ENCODE results near the gene PINLYP.

The PINLYP gene

GRCh38 chr19:43561139-43561970 is 14.2 kb upstream of the PINLYP start:
- no peak for TF ChIP-seq SUZ12 (IDR thresholded peaks at IDR 0.05; ENCODE audit: extremely low read depth, insufficient read depth, insufficient read length)
- no peak for TF ChIP-seq YY1 (IDR thresholded peaks at IDR 0.05; ENCODE audit: insufficient read depth, insufficient read length)
- no peak for TF ChIP-seq ZNF274 (IDR thresholded peaks at IDR 0.05; ENCODE audit: low read depth, low read length)
- H3K4me1 ChIP-seq (ENCODE audit: insufficient read depth, insufficient read length): peaks cover 4% of the 10 kb centered on the region
- H3K4me3 ChIP-seq (ENCODE audit: insufficient read length, low read depth): no peak overlapping the region
- DNase-seq (ENCODE audit: low read depth, low spot score): no peak
- H3K36me3 ChIP-seq (ENCODE audit: insufficient read depth, insufficient read length, low read length): peaks cover 32% of the 10 kb centered on the region
- no peaks in the 10 kb centered on the region for H3K9me3 ChIP-seq (ENCODE audit: insufficient read depth, low read length)
- no peak overlapping the region for H3K9ac ChIP-seq (ENCODE audit: insufficient read length, low read depth)
- H3K27me3 ChIP-seq (ENCODE audit: insufficient read depth, insufficient read length): no peaks in the 10 kb centered on the region

- TF ChIP-seq SUZ12 (IDR thresholded peaks at IDR 0.05; ENCODE audit: extremely low read depth, insufficient read depth, insufficient read length) (no peak), ZNF274 (IDR thresholded peaks at IDR 0.05; ENCODE audit: low read depth, low read length) (no peak), YY1 (IDR thresholded peaks at IDR 0.05; ENCODE audit: insufficient read depth, insufficient read length) (no peak)
- DNase-seq (ENCODE audit: low read depth, low spot score): no peak
- H3K4me3 ChIP-seq (ENCODE audit: insufficient read length, low read depth): no peak overlapping the region
- H3K36me3 ChIP-seq (ENCODE audit: insufficient read depth, insufficient read length, low read length): peaks cover 32% of the 10 kb centered on the region
- H3K27me3 ChIP-seq (ENCODE audit: insufficient read depth, insufficient read length): no peaks in the 10 kb centered on the region
- no peaks in the 10 kb centered on the region for H3K9me3 ChIP-seq (ENCODE audit: insufficient read depth, low read length)
- H3K9ac ChIP-seq (ENCODE audit: insufficient read length, low read depth): no peak overlapping the region
- peaks cover 4% of the 10 kb centered on the region for H3K4me1 ChIP-seq (ENCODE audit: insufficient read depth, insufficient read length)
Measured at GRCh38 chr19:43562226-43562697, 13.3 kb upstream of the PINLYP start.

GRCh38 chr19:43562698-43563241 is 12.8 kb upstream of the PINLYP start:
- Histone ChIP-seq H3K9ac (ENCODE audit: insufficient read length, low read depth) (no peak overlapping the region), H3K36me3 (ENCODE audit: insufficient read depth, insufficient read length, low read length) (peaks cover 32% of the 10 kb centered on the region), H3K4me1 (ENCODE audit: insufficient read depth, insufficient read length) (peaks cover 4% of the 10 kb centered on the region), H3K9me3 (ENCODE audit: insufficient read depth, low read length) (no peaks in the 10 kb centered on the region), H3K27me3 (ENCODE audit: insufficient read depth, insufficient read length) (no peaks in the 10 kb centered on the region), H3K4me3 (ENCODE audit: insufficient read length, low read depth) (no peak overlapping the region)
- no peak for DNase-seq (ENCODE audit: low read depth, low spot score)
- no peak for TF ChIP-seq ZNF274 (IDR thresholded peaks at IDR 0.05; ENCODE audit: low read depth, low read length)
- no peak for TF ChIP-seq SUZ12 (IDR thresholded peaks at IDR 0.05; ENCODE audit: extremely low read depth, insufficient read depth, insufficient read length)
- TF ChIP-seq YY1 (IDR thresholded peaks at IDR 0.05; ENCODE audit: insufficient read depth, insufficient read length): no peak

GRCh38 chr19:43563816-43564457 is 11.7 kb upstream of the PINLYP start:
- TF ChIP-seq SUZ12 (IDR thresholded peaks at IDR 0.05; ENCODE audit: extremely low read depth, insufficient read depth, insufficient read length) (no peak), ZNF274 (IDR thresholded peaks at IDR 0.05; ENCODE audit: low read depth, low read length) (no peak), YY1 (IDR thresholded peaks at IDR 0.05; ENCODE audit: insufficient read depth, insufficient read length) (no peak)
- peaks cover 4% of the 10 kb centered on the region for H3K4me1 ChIP-seq (ENCODE audit: insufficient read depth, insufficient read length)
- no peak overlapping the region for H3K9ac ChIP-seq (ENCODE audit: insufficient read length, low read depth)
- no peaks in the 10 kb centered on the region for H3K9me3 ChIP-seq (ENCODE audit: insufficient read depth, low read length)
- H3K36me3 ChIP-seq (ENCODE audit: insufficient read depth, insufficient read length, low read length): peaks cover 30% of the 10 kb centered on the region
- no peak overlapping the region for H3K4me3 ChIP-seq (ENCODE audit: insufficient read length, low read depth)
- DNase-seq (ENCODE audit: low read depth, low spot score): no peak
- H3K27me3 ChIP-seq (ENCODE audit: insufficient read depth, insufficient read length): no peaks in the 10 kb centered on the region

- DNase-seq (ENCODE audit: low read depth, low spot score): no peak
- Histone ChIP-seq H3K4me3 (ENCODE audit: insufficient read length, low read depth) (no peak overlapping the region), H3K9me3 (ENCODE audit: insufficient read depth, low read length) (no peaks in the 10 kb centered on the region), H3K9ac (ENCODE audit: insufficient read length, low read depth) (no peak overlapping the region), H3K4me1 (ENCODE audit: insufficient read depth, insufficient read length) (peaks cover 4% of the 10 kb centered on the region), H3K36me3 (ENCODE audit: insufficient read depth, insufficient read length, low read length) (peaks cover 29% of the 10 kb centered on the region), H3K27me3 (ENCODE audit: insufficient read depth, insufficient read length) (no peaks in the 10 kb centered on the region)
- TF ChIP-seq SUZ12 (IDR thresholded peaks at IDR 0.05; ENCODE audit: extremely low read depth, insufficient read depth, insufficient read length): no peak
- no peak for TF ChIP-seq YY1 (IDR thresholded peaks at IDR 0.05; ENCODE audit: insufficient read depth, insufficient read length)
- TF ChIP-seq ZNF274 (IDR thresholded peaks at IDR 0.05; ENCODE audit: low read depth, low read length): no peak
Measured at GRCh38 chr19:43564800-43565199, 10.8 kb upstream of the PINLYP start.

- Histone ChIP-seq H3K4me3 (ENCODE audit: insufficient read length, low read depth) (no peak overlapping the region), H3K27me3 (ENCODE audit: insufficient read depth, insufficient read length) (no peaks in the 10 kb centered on the region), H3K36me3 (ENCODE audit: insufficient read depth, insufficient read length, low read length) (peaks cover 15% of the 10 kb centered on the region), H3K4me1 (ENCODE audit: insufficient read depth, insufficient read length) (peaks cover 2% of the 10 kb centered on the region), H3K9ac (ENCODE audit: insufficient read length, low read depth) (no peak overlapping the region), H3K9me3 (ENCODE audit: insufficient read depth, low read length) (no peaks in the 10 kb centered on the region)
- TF ChIP-seq ZNF274 (IDR thresholded peaks at IDR 0.05; ENCODE audit: low read depth, low read length): no peak
- TF ChIP-seq SUZ12 (IDR thresholded peaks at IDR 0.05; ENCODE audit: extremely low read depth, insufficient read depth, insufficient read length): no peak
- TF ChIP-seq YY1 (IDR thresholded peaks at IDR 0.05; ENCODE audit: insufficient read depth, insufficient read length): no peak
- DNase-seq (ENCODE audit: low read depth, low spot score): no peak
Measured at GRCh38 chr19:43569657-43570056, 5.9 kb upstream of the PINLYP start.
